ENCODE measurements around the gene LRRC73. TPM values are rescaled to one million over a fixed set of nuclear protein-coding genes. Genes with fewer than 3 reads are reported as not detected.

Gene LRRC73
- total RNA-seq, 120 experiments from 2014 or later = 3.9 to 21.4 (median 12.9) TPM

Other genes with a start within 250 kb of the LRRC73 start
- gene SLC22A7, start 212.1 kb downstream of the LRRC73 start, total RNA-seq = 1 to 10 TPM in 20 of 120 experiments, under 1 TPM in 62, not detected in 38; 0.16 to 2.8 (median 0.70) TPM
- 10 to 100 TPM in 115 of 120 experiments, 1 to 10 TPM in 5; 7.1 to 34.3 (median 17.5) TPM for gene CRIP3, start 201.5 kb downstream of the LRRC73 start, total RNA-seq
- 10 to 100 TPM; 27.9 to 56.2 (median 41.8) TPM for gene ZNF318, start 140.7 kb downstream of the LRRC73 start, total RNA-seq
- 10 to 100 TPM; 16.3 to 62.8 (median 35.7) TPM for gene ABCC10, start 82.8 kb downstream of the LRRC73 start, total RNA-seq
- 10 to 100 TPM in 8 of 120 experiments, 1 to 10 TPM in 112; 1.9 to 12.6 (median 6.0) TPM for gene DLK2, start 54.8 kb downstream of the LRRC73 start, total RNA-seq
- 100 to 1,000 TPM in 3 of 120 experiments, 10 to 100 TPM in 117; 21.7 to 124 (median 47.1) TPM for gene TJAP1, start 32.8 kb downstream of the LRRC73 start, total RNA-seq
- 10 to 100 TPM; 57.9 to 94.9 (median 76.6) TPM for gene YIPF3, start 6.6 kb upstream of the LRRC73 start, total RNA-seq
- 10 to 100 TPM; 13.6 to 34.4 (median 23.6) TPM for gene POLR1C, start 6.7 kb upstream of the LRRC73 start, total RNA-seq
- 10 to 100 TPM; 25.5 to 71.5 (median 43.3) TPM for gene XPO5, start 65.7 kb upstream of the LRRC73 start, total RNA-seq
- gene POLH, start 65.8 kb upstream of the LRRC73 start, total RNA-seq = 10 to 100 TPM in 90 of 120 experiments, 1 to 10 TPM in 30; 6.2 to 24.4 (median 11.6) TPM
- gene GTPBP2, start 118.9 kb upstream of the LRRC73 start, total RNA-seq = 10 to 100 TPM; 26.4 to 55.6 (median 40.4) TPM
- 10 to 100 TPM; 10.4 to 32.4 (median 21.9) TPM for gene MAD2L1BP, start 125.5 kb upstream of the LRRC73 start, total RNA-seq
- gene RSPH9, start 134.7 kb upstream of the LRRC73 start, total RNA-seq = 1 to 10 TPM in 7 of 120 experiments, under 1 TPM in 101, not detected in 12; 0.18 to 1.5 (median 0.52) TPM
- 10 to 100 TPM; 19.1 to 45.5 (median 32.6) TPM for gene MRPS18A, start 177.4 kb upstream of the LRRC73 start, total RNA-seq

Measured in dorsolateral prefrontal cortex (tissue), 118 donors.